HG03558 (cell line): ENCODE results near the gene FAM229A.
"Not testable (repeated sequence)": the region's sequence is repeated elsewhere in the genome, so short reads cannot be mapped to it uniquely, and the experiment has no call there.

ENCODE experiments used
- ATAC-seq: cut with Tn5 transposase; IDR thresholded peaks from one replicate; pipeline ENCODE4 v1.9.1; 2021; ENCODE audit warnings: moderate number of reproducible peaks; ENCODE audit not compliant: unreplicated experiment; ENCODE audit errors: extremely low read depth

The FAM229A gene, protein sequence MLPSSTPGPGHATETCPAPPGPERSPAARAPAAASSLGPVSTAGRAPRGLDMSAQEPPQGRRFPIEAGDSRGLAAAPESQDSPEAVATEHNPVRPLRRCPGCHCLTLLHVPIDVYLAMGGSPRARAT

GRCh38 chr1:32362474-32363313, at the start of gene FAM229A, which contains the start of gene TSSK3:
Gene FAM229A, minus strand, starts transcription at chr1:32362485. Its CDS starts 394 bp downstream, at chr1:32362091.
Gene TSSK3, plus strand, starts transcription at chr1:32362539. Its CDS starts 163 bp downstream, at chr1:32362702.
- ATAC-seq, result no peak

DNA sequence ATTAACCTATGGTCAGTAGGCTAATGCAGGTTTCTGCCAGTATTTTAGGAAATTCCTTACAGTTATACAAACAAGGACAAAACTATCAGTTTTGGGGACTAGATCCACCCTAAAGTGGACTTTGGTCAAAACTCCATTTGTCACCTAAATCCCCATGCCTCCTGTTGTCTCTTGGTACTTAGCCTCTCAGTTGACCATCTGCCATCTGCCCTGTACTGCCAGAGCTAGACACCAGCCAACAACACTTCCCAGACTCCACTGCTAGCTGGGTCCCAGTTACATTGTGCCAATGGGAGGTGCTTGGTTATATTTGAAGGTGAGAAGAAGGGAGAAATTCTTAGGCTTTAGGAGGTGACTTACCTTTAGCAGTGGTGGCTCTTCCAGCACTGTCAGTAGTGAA, 49.0 kb upstream of the FAM229A start:
- ATAC-seq, result no peak

- ATAC-seq, result no peak
Measured at GRCh38 chr1:32406629-32407111, 44.4 kb upstream of the FAM229A start.

GRCh38 chr1:32405672-32406467, 43.6 kb upstream of the FAM229A start:
- ATAC-seq, result no peak

DNA sequence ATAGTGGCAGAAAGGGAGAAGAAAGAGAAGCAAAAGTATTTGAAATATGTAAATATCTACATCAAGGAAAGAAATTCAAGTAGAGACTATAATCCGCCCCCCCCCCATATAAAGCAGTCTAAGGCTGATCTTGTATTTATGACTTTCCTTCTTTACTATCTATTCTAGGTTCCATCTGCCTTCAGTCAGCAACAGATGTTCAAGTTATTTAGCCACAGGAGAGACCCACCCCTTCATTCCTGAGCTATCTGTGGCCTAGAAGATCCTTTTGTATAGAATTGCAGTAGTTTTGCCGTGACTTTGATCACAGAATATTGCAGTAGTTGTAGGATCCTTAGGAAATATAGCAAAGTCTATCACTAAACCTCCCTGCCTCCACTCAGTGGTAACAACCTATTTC, 42.7 kb upstream of the FAM229A start:
- ATAC-seq, result no peak

DNA sequence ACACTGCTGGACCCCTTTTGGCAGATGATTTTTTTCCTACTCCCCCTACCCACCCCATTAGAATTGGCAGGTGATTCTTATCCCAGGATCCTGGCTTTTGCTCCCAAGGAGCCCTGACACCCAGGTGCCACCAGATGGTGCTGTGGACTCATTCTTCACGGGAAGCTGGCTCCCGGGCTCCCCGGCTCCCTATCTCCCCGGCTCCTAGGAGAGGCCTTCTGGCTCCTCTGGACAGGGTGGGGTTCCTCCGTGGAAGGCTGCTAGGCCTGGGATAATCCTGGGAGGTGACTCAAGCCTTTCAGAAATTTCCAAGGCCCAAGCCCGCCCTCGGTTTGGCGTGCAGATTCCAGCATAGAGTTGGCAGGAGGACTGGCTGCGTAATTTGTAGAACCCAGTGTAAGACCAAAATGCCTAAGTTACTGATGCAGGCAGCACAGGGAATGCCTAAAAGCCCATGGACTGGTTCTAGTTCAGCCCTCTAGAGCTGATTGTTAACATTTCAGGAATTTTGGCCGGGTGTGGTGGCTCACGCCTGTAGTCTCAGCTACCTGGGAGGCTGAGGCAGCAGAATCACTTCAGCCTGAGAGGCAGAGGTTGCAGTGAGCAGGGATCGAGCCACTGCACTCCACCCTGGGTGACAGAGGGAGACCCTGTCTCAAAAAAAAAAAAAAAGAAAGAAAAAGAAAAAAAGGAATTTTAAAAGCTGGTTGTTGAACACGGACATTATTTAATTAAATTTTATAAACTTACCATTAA, 38.8 kb upstream of the FAM229A start:
- no peak for ATAC-seq

- no peak for ATAC-seq
Measured at GRCh38 chr1:32399843-32400242, 37.6 kb upstream of the FAM229A start.

DNA sequence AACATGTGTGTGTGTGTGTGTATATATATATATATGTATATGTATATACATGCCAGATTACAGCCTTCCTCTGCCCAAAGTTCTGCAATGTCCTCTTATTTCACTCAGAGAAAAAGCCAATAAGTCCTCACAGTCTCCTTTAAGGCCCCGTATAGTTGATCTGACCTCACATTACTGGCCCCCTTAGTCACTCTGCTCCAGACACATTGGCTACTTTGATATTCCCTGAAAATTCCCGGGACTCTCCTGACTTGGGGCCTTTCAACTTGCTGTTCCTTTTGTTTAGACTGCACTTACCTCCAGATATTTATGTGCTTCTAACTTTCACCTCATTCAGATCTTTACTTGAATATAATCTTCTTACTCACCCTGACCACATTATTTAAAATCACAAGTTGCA, 36.1 kb upstream of the FAM229A start:
- no peak for ATAC-seq

GRCh38 chr1:32396524-32396923, 34.2 kb upstream of the FAM229A start:
- ATAC-seq, result not testable (repeated sequence)

DNA sequence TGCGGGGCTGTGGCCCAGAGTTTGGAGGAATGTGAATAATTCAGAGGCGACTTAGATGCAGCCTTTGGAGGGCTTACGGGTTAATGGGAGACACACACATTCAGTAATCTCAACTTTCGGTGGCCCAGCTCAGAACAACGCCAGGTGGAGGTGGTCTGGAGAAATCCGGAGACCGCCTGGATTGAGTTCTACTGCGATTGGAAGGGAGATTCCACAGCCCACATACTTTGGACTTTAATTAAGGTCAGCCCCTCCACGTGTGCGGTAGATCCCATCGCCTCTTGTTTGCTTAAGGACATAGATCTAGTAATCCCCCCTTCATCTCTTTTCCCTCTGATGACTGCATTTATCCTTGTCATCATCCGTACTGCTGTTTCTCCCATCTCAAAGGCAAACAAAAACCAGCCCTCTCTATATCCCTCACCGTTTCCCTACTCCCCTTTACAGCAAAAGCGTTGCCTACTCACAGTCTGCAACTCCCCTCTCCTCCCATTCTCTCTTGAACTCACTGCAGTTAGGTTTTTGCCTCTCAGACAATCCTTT, 32.7 kb upstream of the FAM229A start:
- no peak for ATAC-seq

DNA sequence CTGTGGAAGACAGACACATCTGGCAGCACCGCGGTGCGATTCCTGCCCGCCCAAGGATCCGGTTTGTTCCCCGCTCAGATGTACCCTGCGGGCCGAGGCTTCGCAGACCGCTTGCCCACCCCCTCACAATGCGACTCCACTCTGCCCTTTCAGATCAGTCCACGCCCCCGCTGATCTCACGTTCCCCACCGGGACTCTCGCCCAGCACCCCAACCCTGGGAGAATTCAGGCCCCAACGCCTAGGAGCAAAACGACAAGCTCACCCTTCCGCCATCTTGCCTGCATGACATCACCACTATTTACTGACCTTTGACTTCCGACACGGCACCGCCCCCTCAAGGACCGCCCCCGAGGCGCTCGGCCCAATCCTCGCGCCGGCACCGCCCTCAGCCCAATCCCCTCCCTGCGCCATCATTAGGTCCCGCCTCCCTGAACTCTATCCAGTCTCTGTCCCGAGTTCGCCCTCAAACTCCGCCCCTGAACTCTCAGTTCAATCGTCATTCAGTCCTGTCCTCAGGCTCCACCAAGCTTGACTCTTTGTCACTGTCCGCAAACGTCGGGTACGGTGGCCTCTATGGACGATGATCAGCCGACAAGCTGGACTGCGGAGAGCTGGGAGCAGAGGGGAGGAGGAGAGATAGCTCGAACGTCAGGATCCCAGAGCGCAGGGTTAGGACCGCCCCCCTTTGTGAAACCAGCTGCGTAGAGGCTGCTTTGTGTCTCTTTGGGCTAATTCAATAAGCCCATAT, 32.0 kb upstream of the FAM229A start, which contains the start of gene BSDC1:
Gene BSDC1 (minus strand): TSS at position 301 of the 749 bp plus-strand sequence. CDS start 27 bp downstream, at position 274.
- ATAC-seq, result peak; percentile 88

GRCh38 chr1:32393832-32394140, 31.5 kb upstream of the FAM229A start:
- ATAC-seq, result no peak

DNA sequence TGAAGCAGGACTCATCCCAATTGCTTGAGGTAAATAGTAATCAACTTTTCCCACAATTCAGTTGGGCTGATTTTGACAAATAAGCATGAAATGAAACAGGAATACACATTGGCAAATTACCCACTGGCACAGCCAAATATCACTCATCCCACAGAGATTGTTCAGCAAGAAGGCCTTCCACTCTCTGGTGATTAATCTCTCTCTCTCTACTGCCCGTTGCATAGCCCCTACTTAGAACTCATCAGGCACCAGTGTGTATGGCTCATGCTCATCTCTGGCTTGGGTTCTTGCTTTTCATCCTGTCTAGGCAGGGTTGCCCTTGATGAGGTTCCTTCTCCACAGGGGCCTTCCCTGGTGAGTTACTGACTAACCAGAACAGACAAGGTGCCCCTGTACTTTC, 30.9 kb upstream of the FAM229A start:
- no peak for ATAC-seq

GRCh38 chr1:32392325-32392724, 30.0 kb upstream of the FAM229A start:
- ATAC-seq, result no peak

GRCh38 chr1:32390904-32391870, 28.9 kb upstream of the FAM229A start:
- no peak for ATAC-seq

- ATAC-seq, result no peak
Measured at GRCh38 chr1:32388641-32389040, 26.4 kb upstream of the FAM229A start.

- no peak for ATAC-seq
Measured at GRCh38 chr1:32386676-32387392, 24.5 kb upstream of the FAM229A start.
